LNCaP clone FGC (cell line): ENCODE results near the gene PTPRC.

ENCODE experiments used
- DNase-seq: peaks from one replicate; pipeline ENCODE4 v3.0.0-alpha.2; 2011; ENCODE audit warnings: low read depth
- H3K4me3 ChIP-seq: 2 replicates; pipeline ENCODE4 v1.5.1; 2011; ENCODE audit warnings: mild to moderate bottlenecking, low read depth, low read length, control low read depth
- TF ChIP-seq, protein P1 (sequence below): IDR thresholded peaks from 2 replicates; pipeline ENCODE4 v1.5.1; 2012; ENCODE audit warnings: mild to moderate bottlenecking; ENCODE audit not compliant: control insufficient read depth, insufficient read depth; ENCODE audit errors: extremely low read depth

Gene PTPRC

GRCh38 chr1:198683449-198683848 is 44.6 kb downstream of the PTPRC start:
- no peak overlapping the region for H3K4me3 ChIP-seq
- TF ChIP-seq, protein P1, sequence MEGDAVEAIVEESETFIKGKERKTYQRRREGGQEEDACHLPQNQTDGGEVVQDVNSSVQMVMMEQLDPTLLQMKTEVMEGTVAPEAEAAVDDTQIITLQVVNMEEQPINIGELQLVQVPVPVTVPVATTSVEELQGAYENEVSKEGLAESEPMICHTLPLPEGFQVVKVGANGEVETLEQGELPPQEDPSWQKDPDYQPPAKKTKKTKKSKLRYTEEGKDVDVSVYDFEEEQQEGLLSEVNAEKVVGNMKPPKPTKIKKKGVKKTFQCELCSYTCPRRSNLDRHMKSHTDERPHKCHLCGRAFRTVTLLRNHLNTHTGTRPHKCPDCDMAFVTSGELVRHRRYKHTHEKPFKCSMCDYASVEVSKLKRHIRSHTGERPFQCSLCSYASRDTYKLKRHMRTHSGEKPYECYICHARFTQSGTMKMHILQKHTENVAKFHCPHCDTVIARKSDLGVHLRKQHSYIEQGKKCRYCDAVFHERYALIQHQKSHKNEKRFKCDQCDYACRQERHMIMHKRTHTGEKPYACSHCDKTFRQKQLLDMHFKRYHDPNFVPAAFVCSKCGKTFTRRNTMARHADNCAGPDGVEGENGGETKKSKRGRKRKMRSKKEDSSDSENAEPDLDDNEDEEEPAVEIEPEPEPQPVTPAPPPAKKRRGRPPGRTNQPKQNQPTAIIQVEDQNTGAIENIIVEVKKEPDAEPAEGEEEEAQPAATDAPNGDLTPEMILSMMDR, result no peak
- no peak for DNase-seq

GRCh38 chr1:198686069-198686728 is 47.4 kb downstream of the PTPRC start:
- no peak overlapping the region for H3K4me3 ChIP-seq
- DNase-seq, result no peak
- TF ChIP-seq, protein P1, result peak; percentile 45

DNA sequence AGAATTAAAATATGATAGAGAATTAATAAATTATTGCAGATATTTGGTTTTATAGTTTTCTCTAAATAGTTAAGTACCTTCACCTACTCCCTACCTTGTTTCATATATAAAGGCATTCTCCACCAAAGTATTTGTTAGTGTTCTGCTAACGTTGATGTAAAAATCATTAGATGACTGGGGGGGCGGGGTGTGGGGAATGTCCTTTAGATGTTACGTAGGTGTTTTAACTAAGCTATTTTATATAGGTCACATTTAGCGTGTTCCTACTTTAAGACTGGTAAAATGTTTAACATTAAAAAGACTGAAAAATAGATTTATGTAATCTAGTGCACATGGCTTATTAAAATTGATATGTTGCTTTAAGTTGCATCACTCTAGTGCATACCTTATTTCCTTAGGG is 48.6 kb downstream of the PTPRC start:
- DNase-seq, result no peak
- TF ChIP-seq, protein P1, result no peak
- H3K4me3 ChIP-seq, result no peak overlapping the region

DNA sequence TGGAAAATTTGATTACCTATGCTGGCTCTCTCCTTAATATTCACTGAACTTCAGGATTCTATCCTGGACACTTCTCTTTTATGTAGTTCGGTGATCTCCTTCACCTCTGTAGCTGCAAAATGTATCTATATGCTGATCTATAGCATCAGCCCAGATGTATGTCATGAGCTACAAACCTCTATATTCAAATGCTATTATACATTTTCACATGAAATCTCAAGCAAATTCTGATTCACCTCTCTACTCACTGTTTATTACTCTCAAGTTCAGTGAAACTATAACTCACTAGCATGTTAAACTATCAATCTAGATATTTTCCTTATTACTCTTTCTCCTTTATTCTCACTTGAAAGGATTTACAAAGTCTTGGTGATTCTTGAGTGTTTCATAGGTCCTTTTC is 52.2 kb downstream of the PTPRC start:
- TF ChIP-seq, protein P1, result no peak

DNA sequence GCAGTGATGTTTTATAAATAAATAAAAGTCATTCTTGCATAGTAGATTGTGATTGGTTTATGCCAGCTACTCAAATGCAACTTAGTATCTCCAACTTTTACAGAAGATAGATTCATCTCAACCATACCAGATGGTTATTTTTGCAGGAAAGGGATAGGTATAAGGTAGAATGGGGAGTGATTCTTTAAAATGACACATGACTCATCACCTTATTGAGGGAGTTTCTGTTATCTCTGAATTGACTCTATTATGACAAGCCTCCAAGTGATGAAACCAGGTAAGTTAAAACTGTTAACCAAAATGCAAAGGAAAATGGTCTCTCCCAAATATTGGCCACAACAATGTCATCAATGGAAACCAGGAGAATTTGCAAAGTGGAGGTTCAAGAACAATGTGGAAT is 54.5 kb downstream of the PTPRC start:
- no peak for DNase-seq
- no peak overlapping the region for H3K4me3 ChIP-seq
- TF ChIP-seq, protein P1, result no peak

More for the DNA sequence above, 52.2 kb downstream of the PTPRC start:
- no peak for DNase-seq
- H3K4me3 ChIP-seq, result no peak overlapping the region

DNA sequence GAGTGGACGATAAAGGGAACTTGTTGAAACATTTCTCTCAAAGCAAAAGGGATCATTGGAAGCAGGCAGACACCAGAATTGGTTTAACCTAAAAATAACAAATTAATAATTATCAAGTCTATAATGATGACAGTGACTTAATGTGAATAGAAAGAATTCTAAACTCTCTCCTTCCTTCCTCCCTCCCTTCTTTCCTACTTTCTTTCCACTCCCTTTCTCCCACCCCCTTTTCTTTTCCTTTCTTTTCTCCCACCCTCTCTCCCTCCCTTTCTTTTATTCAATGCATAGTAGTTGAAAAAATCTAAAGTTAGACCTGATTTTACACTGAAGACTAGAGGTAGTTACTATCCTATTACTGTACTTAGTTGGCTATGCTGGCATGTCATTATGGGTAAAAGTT is 55.7 kb downstream of the PTPRC start:
- TF ChIP-seq, protein P1, result no peak
- no peak for DNase-seq

DNA sequence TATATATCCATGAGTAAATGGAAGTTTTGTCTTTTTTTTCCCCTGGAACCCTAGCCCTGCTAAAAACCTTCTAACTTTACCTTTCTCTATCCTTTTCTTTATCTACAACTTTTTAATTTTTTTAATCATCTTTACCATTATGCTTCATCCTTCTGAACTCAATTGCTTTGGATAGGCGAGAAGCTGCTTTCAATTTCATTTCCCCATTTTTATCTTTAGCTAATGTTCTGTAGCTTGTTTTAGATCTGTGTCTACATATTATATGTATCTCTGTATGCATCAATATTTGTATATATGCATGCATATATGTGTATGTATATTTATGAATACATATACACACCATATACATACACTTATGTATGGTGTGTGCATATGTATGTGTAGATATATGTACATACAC is 57.4 kb downstream of the PTPRC start:
- no peak overlapping the region for H3K4me3 ChIP-seq
- TF ChIP-seq, protein P1, result no peak
- no peak for DNase-seq

More for the DNA sequence above, 55.7 kb downstream of the PTPRC start:
- H3K4me3 ChIP-seq, result no peak overlapping the region
